ENCODE measurements around the gene C8B.

C8B gene

GRCh38 chr1:56965916-56966697, at the start of gene C8B:
Gene C8B (minus strand): TSS chr1:56966015. CDS start chr1:56965948, 67 bp downstream.
- DNase-seq (ENCODE audit: low read depth) = no peak

GRCh38 chr1:57015071-57015470, 49.3 kb upstream of the C8B start:
- DNase-seq (ENCODE audit: low read depth) = no peak

GRCh38 chr1:57013522-57013921, 47.7 kb upstream of the C8B start:
- no peak for DNase-seq (ENCODE audit: low read depth)

- no peak for DNase-seq (ENCODE audit: low read depth)
These were observed 46.5 kb upstream of the C8B start for GRCh38 chr1:57012315-57012714.

GRCh38 chr1:57010511-57010910, 44.7 kb upstream of the C8B start:
- no peak for DNase-seq (ENCODE audit: low read depth)

- DNase-seq (ENCODE audit: low read depth) = no peak
These were observed 42.1 kb upstream of the C8B start for GRCh38 chr1:57007948-57008347.

- DNase-seq (ENCODE audit: low read depth) = no peak
These were observed 41.7 kb upstream of the C8B start for GRCh38 chr1:57007472-57007871.

GRCh38 chr1:57003398-57004139, 37.8 kb upstream of the C8B start:
- no peak for DNase-seq (ENCODE audit: low read depth)

- DNase-seq (ENCODE audit: low read depth) = no peak
These were observed 29.7 kb upstream of the C8B start for GRCh38 chr1:56995414-56996100.

- no peak for DNase-seq (ENCODE audit: low read depth)
These were observed 27.7 kb upstream of the C8B start for GRCh38 chr1:56993475-56993874.

GRCh38 chr1:56992318-56993125, 26.7 kb upstream of the C8B start:
- DNase-seq (ENCODE audit: low read depth) = no peak

GRCh38 chr1:56991576-56991975, 25.8 kb upstream of the C8B start:
- no peak for DNase-seq (ENCODE audit: low read depth)

GRCh38 chr1:56986397-56986796, 20.6 kb upstream of the C8B start:
- DNase-seq (ENCODE audit: low read depth) = no peak

- DNase-seq (ENCODE audit: low read depth) = no peak
These were observed 20.0 kb upstream of the C8B start for GRCh38 chr1:56985857-56986256.

GRCh38 chr1:56983484-56983883, 17.7 kb upstream of the C8B start:
- DNase-seq (ENCODE audit: low read depth) = no peak

GRCh38 chr1:56979986-56980755, 14.4 kb upstream of the C8B start:
- DNase-seq (ENCODE audit: low read depth) = no peak

- DNase-seq (ENCODE audit: low read depth) = no peak
These were observed 13.0 kb upstream of the C8B start for GRCh38 chr1:56978819-56979218.

- DNase-seq (ENCODE audit: low read depth) = no peak
These were observed 12.1 kb upstream of the C8B start for GRCh38 chr1:56977910-56978309.

GRCh38 chr1:56975446-56975845, 9.6 kb upstream of the C8B start:
- DNase-seq (ENCODE audit: low read depth) = no peak

GRCh38 chr1:56973923-56974742, 8.3 kb upstream of the C8B start:
- DNase-seq (ENCODE audit: low read depth) = no peak

Data from activated T-helper 9 cell treated with anti-CD3 and anti-CD28 coated beads, Interleukin-2, amount 50 U/mL, for 16 hours (primary cell).